Measurements from ENCODE around the gene ATXN7L3. TPM values are rescaled to one million over a fixed set of nuclear protein-coding genes. Genes with fewer than 3 reads are reported as not detected.

The ATXN7L3 gene
- total and polyA plus RNA-seq, 9 of the 15 experiments (the other 6 are each of a cell fraction or from before 2014, with no cell fraction given) = 0.62 to 66.1 (median 33.2) TPM

DNA sequence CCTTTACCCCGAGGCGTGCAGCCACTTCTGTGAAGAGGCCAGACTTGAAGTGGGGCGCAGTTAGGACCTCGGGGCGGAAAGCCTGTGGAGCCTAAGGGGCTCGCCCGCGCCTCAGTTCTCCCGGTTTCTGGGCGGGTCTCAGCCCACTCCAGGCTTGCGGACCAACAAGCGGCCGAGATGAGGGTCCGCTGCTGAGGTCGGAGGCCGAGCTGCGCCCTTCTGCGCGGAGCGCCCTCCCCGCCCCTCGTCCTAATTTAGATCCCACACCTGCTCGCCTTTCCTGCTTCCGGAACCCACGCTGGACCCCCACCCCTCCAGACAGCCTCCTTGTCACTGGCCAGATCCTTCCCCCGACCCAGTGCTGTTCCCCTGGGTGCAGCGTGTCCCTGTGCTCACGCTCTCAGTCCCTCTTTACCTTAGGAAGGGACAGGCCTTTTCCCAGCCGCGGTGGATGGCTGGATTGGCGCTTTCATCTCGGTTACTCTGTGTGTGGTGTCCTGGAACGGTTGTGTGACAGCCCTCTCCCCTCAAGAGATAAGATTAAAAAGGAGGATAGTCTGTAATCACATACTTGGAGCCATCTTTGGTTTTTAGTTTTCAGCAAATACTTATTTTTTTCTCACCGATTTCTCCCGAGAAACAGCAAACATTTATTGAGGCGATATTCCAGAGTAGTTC is 933 bp upstream of the ATXN7L3 start (continued):
- TF ChIP-seq, protein P1, sequence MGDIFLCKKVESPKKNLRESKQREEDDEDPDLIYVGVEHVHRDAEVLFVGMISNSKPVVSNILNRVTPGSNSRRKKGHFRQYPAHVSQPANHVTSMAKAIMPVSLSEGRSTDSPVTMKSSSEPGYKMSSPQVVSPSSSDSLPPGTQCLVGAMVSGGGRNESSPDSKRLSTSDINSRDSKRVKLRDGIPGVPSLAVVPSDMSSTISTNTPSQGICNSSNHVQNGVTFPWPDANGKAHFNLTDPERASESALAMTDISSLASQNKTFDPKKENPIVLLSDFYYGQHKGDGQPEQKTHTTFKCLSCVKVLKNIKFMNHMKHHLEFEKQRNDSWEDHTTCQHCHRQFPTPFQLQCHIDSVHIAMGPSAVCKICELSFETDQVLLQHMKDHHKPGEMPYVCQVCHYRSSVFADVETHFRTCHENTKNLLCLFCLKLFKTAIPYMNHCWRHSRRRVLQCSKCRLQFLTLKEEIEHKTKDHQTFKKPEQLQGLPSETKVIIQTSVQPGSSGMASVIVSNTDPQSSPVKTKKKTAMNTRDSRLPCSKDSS (IDR thresholded peaks at IDR 0.05; ENCODE audit: low read depth, partially characterized antibody) = no peak
- TF ChIP-seq ZNF764 (CRISPR knock-in tag; IDR thresholded peaks at IDR 0.05; ENCODE audit: low read depth) = no peak
- TF ChIP-seq EWSR1 (IDR thresholded peaks at IDR 0.05; ENCODE audit: borderline replicate concordance, low read depth, partially characterized antibody) = no peak
- TF ChIP-seq SIN3A (IDR thresholded peaks at IDR 0.05; ENCODE audit: borderline replicate concordance in 2 of 2, control insufficient read depth in 1 of 2, low read depth in 2 of 2, low read length in 2 of 2) = no peak
- TF ChIP-seq MEF2D (tag; conservative IDR thresholded peaks at IDR 0.05; ENCODE audit: low read depth) = no peak
- TF ChIP-seq, protein P2, sequence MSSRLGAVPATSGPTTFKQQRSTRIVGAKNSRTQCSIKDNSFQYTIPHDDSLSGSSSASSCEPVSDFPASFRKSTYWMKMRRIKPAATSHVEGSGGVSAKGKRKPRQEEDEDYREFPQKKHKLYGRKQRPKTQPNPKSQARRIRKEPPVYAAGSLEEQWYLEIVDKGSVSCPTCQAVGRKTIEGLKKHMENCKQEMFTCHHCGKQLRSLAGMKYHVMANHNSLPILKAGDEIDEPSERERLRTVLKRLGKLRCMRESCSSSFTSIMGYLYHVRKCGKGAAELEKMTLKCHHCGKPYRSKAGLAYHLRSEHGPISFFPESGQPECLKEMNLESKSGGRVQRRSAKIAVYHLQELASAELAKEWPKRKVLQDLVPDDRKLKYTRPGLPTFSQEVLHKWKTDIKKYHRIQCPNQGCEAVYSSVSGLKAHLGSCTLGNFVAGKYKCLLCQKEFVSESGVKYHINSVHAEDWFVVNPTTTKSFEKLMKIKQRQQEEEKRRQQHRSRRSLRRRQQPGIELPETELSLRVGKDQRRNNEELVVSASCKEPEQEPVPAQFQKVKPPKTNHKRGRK (tag; IDR thresholded peaks at IDR 0.05) = no peak
- no peak for TF ChIP-seq TAF15 (IDR thresholded peaks at IDR 0.05; ENCODE audit: low read depth, low read length)
- TF ChIP-seq POLR2AphosphoS2 (IDR thresholded peaks at IDR 0.05; ENCODE audit: low read length) = no peak
- no peak for TF ChIP-seq CBX8 (IDR thresholded peaks at IDR 0.05; ENCODE audit: borderline replicate concordance, extremely low read depth, low read depth, low read length, poor library complexity, severe bottlenecking)
- no peak for TF ChIP-seq HMG20B (CRISPR knock-in tag; IDR thresholded peaks at IDR 0.05)
- TF ChIP-seq, protein P3, sequence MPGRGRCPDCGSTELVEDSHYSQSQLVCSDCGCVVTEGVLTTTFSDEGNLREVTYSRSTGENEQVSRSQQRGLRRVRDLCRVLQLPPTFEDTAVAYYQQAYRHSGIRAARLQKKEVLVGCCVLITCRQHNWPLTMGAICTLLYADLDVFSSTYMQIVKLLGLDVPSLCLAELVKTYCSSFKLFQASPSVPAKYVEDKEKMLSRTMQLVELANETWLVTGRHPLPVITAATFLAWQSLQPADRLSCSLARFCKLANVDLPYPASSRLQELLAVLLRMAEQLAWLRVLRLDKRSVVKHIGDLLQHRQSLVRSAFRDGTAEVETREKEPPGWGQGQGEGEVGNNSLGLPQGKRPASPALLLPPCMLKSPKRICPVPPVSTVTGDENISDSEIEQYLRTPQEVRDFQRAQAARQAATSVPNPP (IDR thresholded peaks at IDR 0.05; ENCODE audit: borderline replicate concordance, insufficient read depth, insufficient read length) = no peak
- no peak for TF ChIP-seq ZC3H11A (IDR thresholded peaks at IDR 0.05; ENCODE audit: low read depth, low read length)
- TF ChIP-seq, protein P4, sequence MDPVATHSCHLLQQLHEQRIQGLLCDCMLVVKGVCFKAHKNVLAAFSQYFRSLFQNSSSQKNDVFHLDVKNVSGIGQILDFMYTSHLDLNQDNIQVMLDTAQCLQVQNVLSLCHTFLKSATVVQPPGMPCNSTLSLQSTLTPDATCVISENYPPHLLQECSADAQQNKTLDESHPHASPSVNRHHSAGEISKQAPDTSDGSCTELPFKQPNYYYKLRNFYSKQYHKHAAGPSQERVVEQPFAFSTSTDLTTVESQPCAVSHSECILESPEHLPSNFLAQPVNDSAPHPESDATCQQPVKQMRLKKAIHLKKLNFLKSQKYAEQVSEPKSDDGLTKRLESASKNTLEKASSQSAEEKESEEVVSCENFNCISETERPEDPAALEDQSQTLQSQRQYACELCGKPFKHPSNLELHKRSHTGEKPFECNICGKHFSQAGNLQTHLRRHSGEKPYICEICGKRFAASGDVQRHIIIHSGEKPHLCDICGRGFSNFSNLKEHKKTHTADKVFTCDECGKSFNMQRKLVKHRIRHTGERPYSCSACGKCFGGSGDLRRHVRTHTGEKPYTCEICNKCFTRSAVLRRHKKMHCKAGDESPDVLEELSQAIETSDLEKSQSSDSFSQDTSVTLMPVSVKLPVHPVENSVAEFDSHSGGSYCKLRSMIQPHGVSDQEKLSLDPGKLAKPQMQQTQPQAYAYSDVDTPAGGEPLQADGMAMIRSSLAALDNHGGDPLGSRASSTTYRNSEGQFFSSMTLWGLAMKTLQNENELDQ (CRISPR knock-in tag; IDR thresholded peaks at IDR 0.05; ENCODE audit: borderline replicate concordance) = no peak
- TF ChIP-seq, protein P5, sequence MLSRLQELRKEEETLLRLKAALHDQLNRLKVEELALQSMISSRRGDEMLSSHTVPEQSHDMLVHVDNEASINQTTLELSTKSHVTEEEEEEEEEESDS (CRISPR knock-in tag; IDR thresholded peaks at IDR 0.05) = no peak
- TF ChIP-seq FOXA1 (IDR thresholded peaks at IDR 0.05; ENCODE audit: borderline replicate concordance) = no peak
- TF ChIP-seq, protein P6, sequence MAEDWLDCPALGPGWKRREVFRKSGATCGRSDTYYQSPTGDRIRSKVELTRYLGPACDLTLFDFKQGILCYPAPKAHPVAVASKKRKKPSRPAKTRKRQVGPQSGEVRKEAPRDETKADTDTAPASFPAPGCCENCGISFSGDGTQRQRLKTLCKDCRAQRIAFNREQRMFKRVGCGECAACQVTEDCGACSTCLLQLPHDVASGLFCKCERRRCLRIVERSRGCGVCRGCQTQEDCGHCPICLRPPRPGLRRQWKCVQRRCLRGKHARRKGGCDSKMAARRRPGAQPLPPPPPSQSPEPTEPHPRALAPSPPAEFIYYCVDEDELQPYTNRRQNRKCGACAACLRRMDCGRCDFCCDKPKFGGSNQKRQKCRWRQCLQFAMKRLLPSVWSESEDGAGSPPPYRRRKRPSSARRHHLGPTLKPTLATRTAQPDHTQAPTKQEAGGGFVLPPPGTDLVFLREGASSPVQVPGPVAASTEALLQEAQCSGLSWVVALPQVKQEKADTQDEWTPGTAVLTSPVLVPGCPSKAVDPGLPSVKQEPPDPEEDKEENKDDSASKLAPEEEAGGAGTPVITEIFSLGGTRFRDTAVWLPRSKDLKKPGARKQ (CRISPR knock-in tag; IDR thresholded peaks at IDR 0.05) = no peak
- TF ChIP-seq TCF7L2 (IDR thresholded peaks at IDR 0.05; ENCODE audit: low read depth, low read length) = no peak
- no peak for TF ChIP-seq BDP1 (IDR thresholded peaks at IDR 0.05; ENCODE audit: insufficient read depth, insufficient read length)

Measured in K562 (cell line).